HepG2 (cell line): ENCODE data around the gene SRBD1. TPM values are rescaled to one million over a fixed set of nuclear protein-coding genes. Genes with fewer than 3 reads are reported as not detected.
A peak's percentile ranks its signal among the peaks of the same experiment; 100 is the strongest.

Source experiments
- GTF3A ChIP-seq: sonication (generic); formaldehyde crosslinking; conservative IDR thresholded peaks from 2 replicates; pipeline ENCODE4 v1.4.0; 2020; ENCODE audit warnings: mild to moderate bottlenecking, missing genetic modification reagents
- KDM2A ChIP-seq: sonication (generic); formaldehyde crosslinking; IDR thresholded peaks from 2 replicates; pipeline ENCODE4 v1.4.0; 2020; ENCODE audit warnings: low read depth, missing genetic modification reagents, borderline replicate concordance
- KLF6 ChIP-seq: IDR thresholded peaks from 2 replicates; pipeline ENCODE4 v1.8.0; 2016; ENCODE audit warnings: missing biosample characterization, missing genetic modification reagents
- NCOA1 ChIP-seq: sonication (generic); formaldehyde crosslinking; IDR thresholded peaks from 2 replicates; pipeline ENCODE4 v1.9.0; 2021; ENCODE audit warnings: missing genetic modification reagents
- RFX3 ChIP-seq: IDR thresholded peaks from 2 replicates; pipeline ENCODE4 v1.6.1; 2016; ENCODE audit warnings: missing biosample characterization, missing genetic modification reagents
- SALL2 ChIP-seq: sonication (generic); formaldehyde crosslinking; IDR thresholded peaks from 2 replicates; pipeline ENCODE4 v1.8.1; 2023; ENCODE audit warnings: mild to moderate bottlenecking, missing genetic modification reagents, inconsistent platforms
- U2AF2 ChIP-seq: fragments of 200-400 bp; formaldehyde crosslinking; IDR thresholded peaks from 2 replicates; pipeline ENCODE4 v1.6.1; 2017; ENCODE audit warnings: low read depth, mild to moderate bottlenecking, low read length
- ZC3H4 ChIP-seq: sonication (generic); formaldehyde crosslinking; IDR thresholded peaks from 2 replicates; pipeline ENCODE4 v1.4.0; 2020; ENCODE audit warnings: missing genetic modification reagents, borderline replicate concordance
- ZFP90 ChIP-seq: sonication (generic); formaldehyde crosslinking; IDR thresholded peaks from 2 replicates; pipeline ENCODE4 v1.8.0; 2022; ENCODE audit warnings: missing genetic modification reagents, mild to moderate bottlenecking, inconsistent platforms, borderline replicate concordance
- ZNF446 ChIP-seq: sonication (generic); formaldehyde crosslinking; IDR thresholded peaks from 2 replicates; pipeline ENCODE4 v1.5.0; 2020; ENCODE audit warnings: mild to moderate bottlenecking, missing genetic modification reagents
- ZNF569 ChIP-seq: sonication (generic); formaldehyde crosslinking; IDR thresholded peaks from 2 replicates; pipeline ENCODE4 v1.5.0; 2020; ENCODE audit warnings: mild to moderate bottlenecking, missing genetic modification reagents, moderate library complexity, borderline replicate concordance
- polyA plus RNA-seq, 8 experiments: library from polyadenylated mRNA; depleted of rRNA in 3 of 8; stranded (reverse) in 7 of 8; unstranded in 1 of 8; fragments of >200 nt; fragmentation: Illumina TruSeq in 4 of 8; extraction: Trizol in 4 of 8; gene quantifications; 2 replicates each; pipeline versions ENCODE4 v1.2.1 to v1.2.3, GENCODE V29; 2011 to 2016; ENCODE audit warnings: low read depth in 4 of 8, missing spikeins in 1 of 8, mixed read lengths in 1 of 8; ENCODE audit not compliant: insufficient read depth in 1 of 8
- total RNA-seq, 5 experiments: library from RNA; depleted of rRNA; stranded (reverse); fragments of >200 nt; fragmentation: Illumina TruSeq; extraction: Trizol; gene quantifications; 2 replicates each; pipeline ENCODE4 v1.2.3, GENCODE V29; 2016; ENCODE audit warnings: low read depth in 1 of 5
- TF ChIP-seq, protein P1 (sequence below): sonication (generic); formaldehyde crosslinking; IDR thresholded peaks from 2 replicates; pipeline ENCODE4 v1.4.0; 2020; ENCODE audit warnings: mild to moderate bottlenecking, missing genetic modification reagents, borderline replicate concordance
- TF ChIP-seq, protein P2 (sequence below): sonication (generic); formaldehyde crosslinking; IDR thresholded peaks from 2 replicates; pipeline ENCODE4 v1.4.0; 2020; ENCODE audit warnings: mild to moderate bottlenecking, missing genetic modification reagents
- TF ChIP-seq, protein P3 (sequence below): sonication (generic); formaldehyde crosslinking; IDR thresholded peaks from 2 replicates; pipeline ENCODE4 v1.4.0; 2020; ENCODE audit warnings: missing genetic modification reagents
- TF ChIP-seq, protein P4 (sequence below): sonication (generic); formaldehyde crosslinking; IDR thresholded peaks from 2 replicates; pipeline ENCODE4 v1.4.0; 2020; ENCODE audit warnings: missing genetic modification reagents
- TF ChIP-seq, protein P5 (sequence below): sonication (generic); IDR thresholded peaks from 2 replicates; pipeline ENCODE4 v1.6.1; 2016; ENCODE audit warnings: low read depth, borderline replicate concordance

Gene SRBD1
- total and polyA plus RNA-seq, 2 of the 13 experiments (the other 11 are each of a cell fraction or from before 2014, with no cell fraction given): 3.2 to 23.9 TPM

DNA sequence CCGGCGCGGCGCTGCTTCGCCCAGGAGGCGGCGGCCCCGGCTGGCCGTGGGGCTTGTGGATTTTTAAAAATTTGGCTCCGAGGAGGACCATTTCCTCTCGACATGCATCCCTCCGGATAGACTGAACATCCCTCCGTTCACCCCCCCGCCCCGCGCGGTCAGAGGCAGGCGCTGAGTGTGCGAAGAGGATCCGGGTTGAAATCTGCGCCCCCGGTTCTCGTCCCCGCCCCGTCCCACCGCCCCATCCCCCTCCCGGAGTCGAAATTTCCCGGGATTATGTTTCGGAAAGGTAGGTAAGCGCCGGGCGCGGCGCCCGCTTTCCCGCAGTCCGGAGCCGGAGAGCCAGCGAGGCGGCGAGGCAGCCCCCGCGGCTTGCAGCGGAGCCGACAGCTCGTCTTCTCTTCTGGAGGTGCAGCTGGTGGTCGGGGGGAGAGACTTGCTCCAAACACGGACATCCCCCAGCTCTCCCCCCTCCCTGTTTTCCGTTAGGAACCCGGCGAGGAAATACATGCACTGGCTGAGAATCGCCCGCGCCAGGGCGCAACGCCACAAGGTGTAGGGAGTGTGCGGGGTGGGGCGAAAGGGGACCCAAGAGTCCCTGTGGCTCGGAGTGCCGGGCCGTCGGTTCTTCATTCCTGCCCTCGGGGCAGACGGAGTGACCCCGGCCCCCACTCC is 40.5 kb upstream of the SRBD1 start, which contains the start of gene PRKCE (continued):
- TF ChIP-seq, protein P1, sequence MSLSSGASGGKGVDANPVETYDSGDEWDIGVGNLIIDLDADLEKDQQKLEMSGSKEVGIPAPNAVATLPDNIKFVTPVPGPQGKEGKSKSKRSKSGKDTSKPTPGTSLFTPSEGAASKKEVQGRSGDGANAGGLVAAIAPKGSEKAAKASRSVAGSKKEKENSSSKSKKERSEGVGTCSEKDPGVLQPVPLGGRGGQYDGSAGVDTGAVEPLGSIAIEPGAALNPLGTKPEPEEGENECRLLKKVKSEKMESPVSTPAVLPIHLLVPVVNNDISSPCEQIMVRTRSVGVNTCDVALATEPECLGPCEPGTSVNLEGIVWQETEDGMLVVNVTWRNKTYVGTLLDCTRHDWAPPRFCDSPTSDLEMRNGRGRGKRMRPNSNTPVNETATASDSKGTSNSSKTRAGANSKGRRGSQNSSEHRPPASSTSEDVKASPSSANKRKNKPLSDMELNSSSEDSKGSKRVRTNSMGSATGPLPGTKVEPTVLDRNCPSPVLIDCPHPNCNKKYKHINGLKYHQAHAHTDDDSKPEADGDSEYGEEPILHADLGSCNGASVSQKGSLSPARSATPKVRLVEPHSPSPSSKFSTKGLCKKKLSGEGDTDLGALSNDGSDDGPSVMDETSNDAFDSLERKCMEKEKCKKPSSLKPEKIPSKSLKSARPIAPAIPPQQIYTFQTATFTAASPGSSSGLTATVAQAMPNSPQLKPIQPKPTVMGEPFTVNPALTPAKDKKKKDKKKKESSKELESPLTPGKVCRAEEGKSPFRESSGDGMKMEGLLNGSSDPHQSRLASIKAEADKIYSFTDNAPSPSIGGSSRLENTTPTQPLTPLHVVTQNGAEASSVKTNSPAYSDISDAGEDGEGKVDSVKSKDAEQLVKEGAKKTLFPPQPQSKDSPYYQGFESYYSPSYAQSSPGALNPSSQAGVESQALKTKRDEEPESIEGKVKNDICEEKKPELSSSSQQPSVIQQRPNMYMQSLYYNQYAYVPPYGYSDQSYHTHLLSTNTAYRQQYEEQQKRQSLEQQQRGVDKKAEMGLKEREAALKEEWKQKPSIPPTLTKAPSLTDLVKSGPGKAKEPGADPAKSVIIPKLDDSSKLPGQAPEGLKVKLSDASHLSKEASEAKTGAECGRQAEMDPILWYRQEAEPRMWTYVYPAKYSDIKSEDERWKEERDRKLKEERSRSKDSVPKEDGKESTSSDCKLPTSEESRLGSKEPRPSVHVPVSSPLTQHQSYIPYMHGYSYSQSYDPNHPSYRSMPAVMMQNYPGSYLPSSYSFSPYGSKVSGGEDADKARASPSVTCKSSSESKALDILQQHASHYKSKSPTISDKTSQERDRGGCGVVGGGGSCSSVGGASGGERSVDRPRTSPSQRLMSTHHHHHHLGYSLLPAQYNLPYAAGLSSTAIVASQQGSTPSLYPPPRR: no peak
- TF ChIP-seq KDM2A: 0 out of 2 replicates have a peak, but pooled peaks have one; percentile 33
- no peak for TF ChIP-seq U2AF2
- TF ChIP-seq, protein P2, sequence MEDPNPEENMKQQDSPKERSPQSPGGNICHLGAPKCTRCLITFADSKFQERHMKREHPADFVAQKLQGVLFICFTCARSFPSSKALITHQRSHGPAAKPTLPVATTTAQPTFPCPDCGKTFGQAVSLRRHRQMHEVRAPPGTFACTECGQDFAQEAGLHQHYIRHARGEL (CRISPR knock-in tag): 0 out of 2 replicates have a peak, but pooled peaks have one; percentile 40
- no peak for TF ChIP-seq ZC3H4
- 0 out of 2 replicates have a peak, but pooled peaks have one; percentile 14 for TF ChIP-seq ZNF446 (CRISPR knock-in tag)
- TF ChIP-seq, protein P3, sequence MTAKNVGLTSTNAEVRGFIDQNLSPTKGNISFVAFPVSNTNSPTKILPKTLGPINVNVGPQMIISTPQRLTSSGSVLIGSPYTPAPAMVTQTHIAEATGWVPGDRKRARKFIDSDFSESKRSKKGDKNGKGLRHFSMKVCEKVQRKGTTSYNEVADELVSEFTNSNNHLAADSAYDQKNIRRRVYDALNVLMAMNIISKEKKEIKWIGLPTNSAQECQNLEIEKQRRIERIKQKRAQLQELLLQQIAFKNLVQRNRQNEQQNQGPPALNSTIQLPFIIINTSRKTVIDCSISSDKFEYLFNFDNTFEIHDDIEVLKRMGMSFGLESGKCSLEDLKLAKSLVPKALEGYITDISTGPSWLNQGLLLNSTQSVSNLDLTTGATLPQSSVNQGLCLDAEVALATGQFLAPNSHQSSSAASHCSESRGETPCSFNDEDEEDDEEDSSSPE (CRISPR knock-in tag): no peak
- TF ChIP-seq, protein P4, sequence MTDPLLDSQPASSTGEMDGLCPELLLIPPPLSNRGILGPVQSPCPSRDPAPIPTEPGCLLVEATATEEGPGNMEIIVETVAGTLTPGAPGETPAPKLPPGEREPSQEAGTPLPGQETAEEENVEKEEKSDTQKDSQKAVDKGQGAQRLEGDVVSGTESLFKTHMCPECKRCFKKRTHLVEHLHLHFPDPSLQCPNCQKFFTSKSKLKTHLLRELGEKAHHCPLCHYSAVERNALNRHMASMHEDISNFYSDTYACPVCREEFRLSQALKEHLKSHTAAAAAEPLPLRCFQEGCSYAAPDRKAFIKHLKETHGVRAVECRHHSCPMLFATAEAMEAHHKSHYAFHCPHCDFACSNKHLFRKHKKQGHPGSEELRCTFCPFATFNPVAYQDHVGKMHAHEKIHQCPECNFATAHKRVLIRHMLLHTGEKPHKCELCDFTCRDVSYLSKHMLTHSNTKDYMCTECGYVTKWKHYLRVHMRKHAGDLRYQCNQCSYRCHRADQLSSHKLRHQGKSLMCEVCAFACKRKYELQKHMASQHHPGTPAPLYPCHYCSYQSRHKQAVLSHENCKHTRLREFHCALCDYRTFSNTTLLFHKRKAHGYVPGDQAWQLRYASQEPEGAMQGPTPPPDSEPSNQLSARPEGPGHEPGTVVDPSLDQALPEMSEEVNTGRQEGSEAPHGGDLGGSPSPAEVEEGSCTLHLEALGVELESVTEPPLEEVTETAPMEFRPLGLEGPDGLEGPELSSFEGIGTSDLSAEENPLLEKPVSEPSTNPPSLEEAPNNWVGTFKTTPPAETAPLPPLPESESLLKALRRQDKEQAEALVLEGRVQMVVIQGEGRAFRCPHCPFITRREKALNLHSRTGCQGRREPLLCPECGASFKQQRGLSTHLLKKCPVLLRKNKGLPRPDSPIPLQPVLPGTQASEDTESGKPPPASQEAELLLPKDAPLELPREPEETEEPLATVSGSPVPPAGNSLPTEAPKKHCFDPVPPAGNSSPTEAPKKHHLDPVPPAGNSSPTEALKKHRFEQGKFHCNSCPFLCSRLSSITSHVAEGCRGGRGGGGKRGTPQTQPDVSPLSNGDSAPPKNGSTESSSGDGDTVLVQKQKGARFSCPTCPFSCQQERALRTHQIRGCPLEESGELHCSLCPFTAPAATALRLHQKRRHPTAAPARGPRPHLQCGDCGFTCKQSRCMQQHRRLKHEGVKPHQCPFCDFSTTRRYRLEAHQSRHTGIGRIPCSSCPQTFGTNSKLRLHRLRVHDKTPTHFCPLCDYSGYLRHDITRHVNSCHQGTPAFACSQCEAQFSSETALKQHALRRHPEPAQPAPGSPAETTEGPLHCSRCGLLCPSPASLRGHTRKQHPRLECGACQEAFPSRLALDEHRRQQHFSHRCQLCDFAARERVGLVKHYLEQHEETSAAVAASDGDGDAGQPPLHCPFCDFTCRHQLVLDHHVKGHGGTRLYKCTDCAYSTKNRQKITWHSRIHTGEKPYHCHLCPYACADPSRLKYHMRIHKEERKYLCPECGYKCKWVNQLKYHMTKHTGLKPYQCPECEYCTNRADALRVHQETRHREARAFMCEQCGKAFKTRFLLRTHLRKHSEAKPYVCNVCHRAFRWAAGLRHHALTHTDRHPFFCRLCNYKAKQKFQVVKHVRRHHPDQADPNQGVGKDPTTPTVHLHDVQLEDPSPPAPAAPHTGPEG (CRISPR knock-in tag): no peak; the same call in 1 of the 2 replicates
- 0 out of 2 replicates have a peak, but pooled peaks have one; percentile 2 for TF ChIP-seq SALL2 (CRISPR knock-in tag)
- TF ChIP-seq RFX3 (CRISPR knock-in tag): no peak
- TF ChIP-seq ZFP90 (CRISPR knock-in tag): peak; percentile 8; the same call in 1 of the 2 replicates
- TF ChIP-seq GTF3A (CRISPR knock-in tag): no peak
- TF ChIP-seq KLF6: no peak
- TF ChIP-seq ZNF569 (CRISPR knock-in tag): no peak
- TF ChIP-seq, protein P5, sequence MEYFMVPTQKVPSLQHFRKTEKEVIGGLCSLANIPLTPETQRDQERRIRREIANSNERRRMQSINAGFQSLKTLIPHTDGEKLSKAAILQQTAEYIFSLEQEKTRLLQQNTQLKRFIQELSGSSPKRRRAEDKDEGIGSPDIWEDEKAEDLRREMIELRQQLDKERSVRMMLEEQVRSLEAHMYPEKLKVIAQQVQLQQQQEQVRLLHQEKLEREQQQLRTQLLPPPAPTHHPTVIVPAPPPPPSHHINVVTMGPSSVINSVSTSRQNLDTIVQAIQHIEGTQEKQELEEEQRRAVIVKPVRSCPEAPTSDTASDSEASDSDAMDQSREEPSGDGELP: no peak
- TF ChIP-seq NCOA1 (CRISPR knock-in tag): no peak
